ENCODE measurements around the gene DLL3.

The DLL3 gene

GRCh38 chr19:39518975-39519374 is 20.2 kb downstream of the DLL3 start:
- DNase-seq = no peak

- DNase-seq = no peak
Measured at GRCh38 chr19:39520541-39521484, 22.1 kb downstream of the DLL3 start.

- no peak for DNase-seq
Measured at GRCh38 chr19:39524495-39524894, 25.7 kb downstream of the DLL3 start.

- no peak for DNase-seq
Measured at GRCh38 chr19:39525205-39525604, 26.5 kb downstream of the DLL3 start.

GRCh38 chr19:39531834-39532232 is 33.1 kb downstream of the DLL3 start:
- no peak for DNase-seq

- peak; percentile 98 for DNase-seq
Measured at GRCh38 chr19:39532233-39533002, 33.7 kb downstream of the DLL3 start, which contains the start of gene EID2B. EID2B (minus strand) TSS chr19:39532852; CDS start chr19:39532802, 50 bp downstream.

- DNase-seq = no peak
Measured at GRCh38 chr19:39533003-39533512, 34.3 kb downstream of the DLL3 start.

GRCh38 chr19:39533791-39534190 is 35.0 kb downstream of the DLL3 start:
- no peak for DNase-seq

GRCh38 chr19:39539165-39539517 is 40.4 kb downstream of the DLL3 start:
- DNase-seq = no peak

- DNase-seq = peak; percentile 96
Measured at GRCh38 chr19:39539518-39540332, 41.0 kb downstream of the DLL3 start, which contains the start of gene EID2. EID2 (minus strand) TSS chr19:39540161; CDS start chr19:39540079, 82 bp downstream.

- DNase-seq = no peak
Measured at GRCh38 chr19:39540333-39540673, 41.6 kb downstream of the DLL3 start.

GRCh38 chr19:39542206-39542605 is 43.5 kb downstream of the DLL3 start:
- DNase-seq = no peak

GRCh38 chr19:39543477-39543857 is 44.7 kb downstream of the DLL3 start:
- no peak for DNase-seq

GRCh38 chr19:39544226-39544903 is 45.6 kb downstream of the DLL3 start:
- no peak for DNase-seq

GRCh38 chr19:39544911-39545310 is 46.2 kb downstream of the DLL3 start:
- no peak for DNase-seq

- DNase-seq = no peak
Measured at GRCh38 chr19:39546599-39546998, 47.9 kb downstream of the DLL3 start.

GRCh38 chr19:39550197-39550596 is 51.5 kb downstream of the DLL3 start:
- no peak for DNase-seq

GRCh38 chr19:39553082-39553652 is 54.4 kb downstream of the DLL3 start:
- DNase-seq = no peak

- DNase-seq = no peak
Measured at GRCh38 chr19:39554701-39555311, 56.1 kb downstream of the DLL3 start.

- DNase-seq = no peak
Measured at GRCh38 chr19:39555883-39556282, 57.1 kb downstream of the DLL3 start.

Data from hematopoietic multipotent progenitor cell treated with erythropoietin and hydrocortisone succinate and interleukin-3 and kit ligand, for 4 days (in vitro differentiated cells).